ENCODE data around the gene HGFAC. TPM values are rescaled to one million over a fixed set of nuclear protein-coding genes. Genes with fewer than 3 reads are reported as not detected.

HGFAC gene
- polyA plus RNA-seq, 1 donor from 2014 or later: 16.2 TPM

DNA sequence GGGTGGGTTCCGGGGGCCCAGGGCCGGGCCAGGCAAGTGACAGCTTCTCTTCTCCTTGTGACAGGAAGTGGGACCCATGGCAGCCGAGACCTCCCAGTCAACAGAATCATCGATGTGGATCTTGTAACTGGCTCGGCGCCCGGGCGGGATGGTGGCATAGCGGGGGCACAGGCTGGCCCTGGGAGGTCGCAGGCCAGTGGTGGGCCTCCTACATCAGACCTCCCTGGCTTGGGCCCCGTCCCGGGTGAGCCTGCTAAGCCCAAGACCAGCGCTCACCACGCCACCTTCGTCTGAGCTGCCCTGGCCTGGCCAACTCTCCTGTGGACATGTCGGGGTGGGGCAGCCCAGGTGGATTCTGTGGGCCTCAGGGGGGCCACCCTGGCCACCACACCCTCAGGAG, 2.4 kb upstream of the HGFAC start:
- Histone ChIP-seq H3K4me2 (ENCODE audit: low read length) (no peak overlapping the region), H3F3A (ENCODE audit: insufficient read depth, low read length, poor library complexity, severe bottlenecking) (no peaks in the 10 kb centered on the region), H3K9me2 (ENCODE audit: insufficient read depth, low read length) (no peaks in the 10 kb centered on the region), H3K27ac (ENCODE audit: low read length) (no peak overlapping the region), H3K79me2 (replicated peaks; ENCODE audit: insufficient read depth, low read length) (no peaks in the 10 kb centered on the region), H4K20me1 (ENCODE audit: insufficient read depth) (no peaks in the 10 kb centered on the region), H3K9ac (ENCODE audit: low read length) (no peak overlapping the region), H3K4me3 (ENCODE audit: low read length) (no peak overlapping the region), H3K36me3 (ENCODE audit: insufficient read depth, low read length) (no peaks in the 10 kb centered on the region), H3K9me3 (ENCODE audit: low read length) (no peaks in the 10 kb centered on the region), H3K27me3 (ENCODE audit: insufficient read depth, low read depth, low read length) (no peaks in the 10 kb centered on the region), H2AFZ (ENCODE audit: low read depth, low read length) (no peak overlapping the region)
- TF ChIP-seq, protein P1, sequence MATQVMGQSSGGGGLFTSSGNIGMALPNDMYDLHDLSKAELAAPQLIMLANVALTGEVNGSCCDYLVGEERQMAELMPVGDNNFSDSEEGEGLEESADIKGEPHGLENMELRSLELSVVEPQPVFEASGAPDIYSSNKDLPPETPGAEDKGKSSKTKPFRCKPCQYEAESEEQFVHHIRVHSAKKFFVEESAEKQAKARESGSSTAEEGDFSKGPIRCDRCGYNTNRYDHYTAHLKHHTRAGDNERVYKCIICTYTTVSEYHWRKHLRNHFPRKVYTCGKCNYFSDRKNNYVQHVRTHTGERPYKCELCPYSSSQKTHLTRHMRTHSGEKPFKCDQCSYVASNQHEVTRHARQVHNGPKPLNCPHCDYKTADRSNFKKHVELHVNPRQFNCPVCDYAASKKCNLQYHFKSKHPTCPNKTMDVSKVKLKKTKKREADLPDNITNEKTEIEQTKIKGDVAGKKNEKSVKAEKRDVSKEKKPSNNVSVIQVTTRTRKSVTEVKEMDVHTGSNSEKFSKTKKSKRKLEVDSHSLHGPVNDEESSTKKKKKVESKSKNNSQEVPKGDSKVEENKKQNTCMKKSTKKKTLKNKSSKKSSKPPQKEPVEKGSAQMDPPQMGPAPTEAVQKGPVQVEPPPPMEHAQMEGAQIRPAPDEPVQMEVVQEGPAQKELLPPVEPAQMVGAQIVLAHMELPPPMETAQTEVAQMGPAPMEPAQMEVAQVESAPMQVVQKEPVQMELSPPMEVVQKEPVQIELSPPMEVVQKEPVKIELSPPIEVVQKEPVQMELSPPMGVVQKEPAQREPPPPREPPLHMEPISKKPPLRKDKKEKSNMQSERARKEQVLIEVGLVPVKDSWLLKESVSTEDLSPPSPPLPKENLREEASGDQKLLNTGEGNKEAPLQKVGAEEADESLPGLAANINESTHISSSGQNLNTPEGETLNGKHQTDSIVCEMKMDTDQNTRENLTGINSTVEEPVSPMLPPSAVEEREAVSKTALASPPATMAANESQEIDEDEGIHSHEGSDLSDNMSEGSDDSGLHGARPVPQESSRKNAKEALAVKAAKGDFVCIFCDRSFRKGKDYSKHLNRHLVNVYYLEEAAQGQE (IDR thresholded peaks at IDR 0.05; ENCODE audit: borderline replicate concordance): no peak
- no peak for TF ChIP-seq RAD21 (conservative IDR thresholded peaks at IDR 0.05)
- TF ChIP-seq, protein P2, sequence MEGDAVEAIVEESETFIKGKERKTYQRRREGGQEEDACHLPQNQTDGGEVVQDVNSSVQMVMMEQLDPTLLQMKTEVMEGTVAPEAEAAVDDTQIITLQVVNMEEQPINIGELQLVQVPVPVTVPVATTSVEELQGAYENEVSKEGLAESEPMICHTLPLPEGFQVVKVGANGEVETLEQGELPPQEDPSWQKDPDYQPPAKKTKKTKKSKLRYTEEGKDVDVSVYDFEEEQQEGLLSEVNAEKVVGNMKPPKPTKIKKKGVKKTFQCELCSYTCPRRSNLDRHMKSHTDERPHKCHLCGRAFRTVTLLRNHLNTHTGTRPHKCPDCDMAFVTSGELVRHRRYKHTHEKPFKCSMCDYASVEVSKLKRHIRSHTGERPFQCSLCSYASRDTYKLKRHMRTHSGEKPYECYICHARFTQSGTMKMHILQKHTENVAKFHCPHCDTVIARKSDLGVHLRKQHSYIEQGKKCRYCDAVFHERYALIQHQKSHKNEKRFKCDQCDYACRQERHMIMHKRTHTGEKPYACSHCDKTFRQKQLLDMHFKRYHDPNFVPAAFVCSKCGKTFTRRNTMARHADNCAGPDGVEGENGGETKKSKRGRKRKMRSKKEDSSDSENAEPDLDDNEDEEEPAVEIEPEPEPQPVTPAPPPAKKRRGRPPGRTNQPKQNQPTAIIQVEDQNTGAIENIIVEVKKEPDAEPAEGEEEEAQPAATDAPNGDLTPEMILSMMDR (IDR thresholded peaks at IDR 0.05; ENCODE audit: poor library complexity, severe bottlenecking): no peak
- TF ChIP-seq SMC3 (conservative IDR thresholded peaks at IDR 0.05; ENCODE audit: poor library complexity): no peak
- TF ChIP-seq MXI1 (conservative IDR thresholded peaks at IDR 0.05; ENCODE audit: poor library complexity, severe bottlenecking): no peak
- no peak for TF ChIP-seq EZH2 (IDR thresholded peaks at IDR 0.05; ENCODE audit: borderline replicate concordance, insufficient read depth, low read length, poor library complexity, severe bottlenecking)
- no peak for TF ChIP-seq TAF1 (IDR thresholded peaks at IDR 0.05; ENCODE audit: low read depth)
- no peak for TF ChIP-seq EP300 (conservative IDR thresholded peaks at IDR 0.05; ENCODE audit: poor library complexity, severe bottlenecking)
- no peak for TF ChIP-seq POLR2AphosphoS5 (IDR thresholded peaks at IDR 0.05)

DNA sequence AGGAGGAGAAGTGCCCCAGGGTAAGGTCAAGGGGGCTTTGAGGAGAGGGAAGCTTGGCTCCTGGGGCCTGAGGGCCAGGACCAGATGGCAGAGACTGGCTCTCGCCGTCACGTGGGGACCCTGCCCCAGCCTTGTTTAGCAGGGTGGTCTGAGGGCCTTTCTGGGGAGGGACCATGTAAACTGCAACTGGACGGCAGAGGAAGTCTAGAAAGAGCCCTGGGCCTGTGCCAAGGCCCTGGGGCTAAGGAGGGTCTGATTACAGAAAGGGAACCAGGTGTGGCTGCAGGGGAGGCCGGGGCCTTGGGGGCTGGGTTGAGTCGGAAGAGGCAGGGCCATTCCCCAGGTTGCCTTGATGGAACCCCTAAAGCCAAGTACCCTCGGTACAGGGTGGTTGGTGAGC, 1.8 kb upstream of the HGFAC start:
- H3K9ac ChIP-seq (ENCODE audit: low read length): no peak overlapping the region
- no peaks in the 10 kb centered on the region for H3K9me2 ChIP-seq (ENCODE audit: insufficient read depth, low read length)
- H4K20me1 ChIP-seq (ENCODE audit: insufficient read depth): no peaks in the 10 kb centered on the region
- no peaks in the 10 kb centered on the region for H3K9me3 ChIP-seq (ENCODE audit: low read length)
- no peak overlapping the region for H2AFZ ChIP-seq (ENCODE audit: low read depth, low read length)
- H3F3A ChIP-seq (ENCODE audit: insufficient read depth, low read length, poor library complexity, severe bottlenecking): no peaks in the 10 kb centered on the region
- H3K4me2 ChIP-seq (ENCODE audit: low read length): no peak overlapping the region
- no peaks in the 10 kb centered on the region for H3K79me2 ChIP-seq (replicated peaks; ENCODE audit: insufficient read depth, low read length)
- TF ChIP-seq, protein P2 (IDR thresholded peaks at IDR 0.05; ENCODE audit: poor library complexity, severe bottlenecking): no peak
- TF ChIP-seq, protein P1 (IDR thresholded peaks at IDR 0.05; ENCODE audit: borderline replicate concordance): no peak
- TF ChIP-seq MXI1 (conservative IDR thresholded peaks at IDR 0.05; ENCODE audit: poor library complexity, severe bottlenecking) (no peak), POLR2AphosphoS5 (IDR thresholded peaks at IDR 0.05) (no peak), EZH2 (IDR thresholded peaks at IDR 0.05; ENCODE audit: borderline replicate concordance, insufficient read depth, low read length, poor library complexity, severe bottlenecking) (no peak), EP300 (conservative IDR thresholded peaks at IDR 0.05; ENCODE audit: poor library complexity, severe bottlenecking) (no peak), RAD21 (conservative IDR thresholded peaks at IDR 0.05) (no peak), SMC3 (conservative IDR thresholded peaks at IDR 0.05; ENCODE audit: poor library complexity) (no peak), TAF1 (IDR thresholded peaks at IDR 0.05; ENCODE audit: low read depth) (no peak)
- no peak overlapping the region for H3K27ac ChIP-seq (ENCODE audit: low read length)
- H3K27me3 ChIP-seq (ENCODE audit: insufficient read depth, low read depth, low read length): no peaks in the 10 kb centered on the region
- no peak overlapping the region for H3K4me3 ChIP-seq (ENCODE audit: low read length)
- H3K36me3 ChIP-seq (ENCODE audit: insufficient read depth, low read length): no peaks in the 10 kb centered on the region

Measured in neural cell (in vitro differentiated cells).